A549 (cell line): Measurements from ENCODE around the gene PLEKHA6.

Experiments used
- CHD2 ChIP-seq: fragments of 150-350 bp; IDR thresholded peaks from 2 replicates; pipeline ENCODE4 v1.6.1; 2014; ENCODE audit warnings: low read length; ENCODE audit not compliant: partially characterized antibody
- CHD4 ChIP-seq: fragments of 200-600 bp; sonication (generic); IDR thresholded peaks from 2 replicates; pipeline ENCODE4 v1.6.1; 2016; ENCODE audit warnings: antibody characterized with exemption, mild to moderate bottlenecking, borderline replicate concordance
- ESRRA ChIP-seq: fragments of 150-350 bp; IDR thresholded peaks from 2 replicates; pipeline ENCODE4 v1.6.1; 2014; ENCODE audit warnings: mild to moderate bottlenecking, low read length, borderline replicate concordance
- HMGXB4 ChIP-seq: fragments of 250-450 bp; sonication (Bioruptor Pico); IDR thresholded peaks from 2 replicates; pipeline ENCODE4 v1.5.0; 2021; ENCODE audit warnings: mild to moderate bottlenecking, moderate library complexity, borderline replicate concordance
- MAZ ChIP-seq: fragments of 150-350 bp; IDR thresholded peaks from 2 replicates; pipeline ENCODE4 v1.6.1; 2014; ENCODE audit warnings: antibody characterized with exemption, low read depth, low read length, borderline replicate concordance
- MYC ChIP-seq: IDR thresholded peaks from 2 replicates; pipeline ENCODE4 v1.6.1; 2012; ENCODE audit warnings: mild to moderate bottlenecking, inconsistent platforms, low read length, improper control_type of control experiment, borderline replicate concordance
- POLR2AphosphoS2 ChIP-seq: conservative IDR thresholded peaks from 2 replicates; pipeline ENCODE4 v1.6.1; 2012; ENCODE audit warnings: low read length, improper control_type of control experiment, inconsistent platforms
- SREBF2 ChIP-seq: fragments of 450-650 bp; IDR thresholded peaks from 2 replicates; pipeline ENCODE4 v1.6.1; 2014; ENCODE audit warnings: mild to moderate bottlenecking, moderate library complexity
- USF2 ChIP-seq: fragments of 450-650 bp; IDR thresholded peaks from 2 replicates; pipeline ENCODE4 v1.6.1; 2014; ENCODE audit warnings: antibody characterized with exemption
- TF ChIP-seq, protein P1 (sequence below): fragments of >200 bp; sonication (Bioruptor Twin); formaldehyde crosslinking; IDR thresholded peaks from 3 replicates; pipeline ENCODE4 v1.5.1; 2016

DNA sequence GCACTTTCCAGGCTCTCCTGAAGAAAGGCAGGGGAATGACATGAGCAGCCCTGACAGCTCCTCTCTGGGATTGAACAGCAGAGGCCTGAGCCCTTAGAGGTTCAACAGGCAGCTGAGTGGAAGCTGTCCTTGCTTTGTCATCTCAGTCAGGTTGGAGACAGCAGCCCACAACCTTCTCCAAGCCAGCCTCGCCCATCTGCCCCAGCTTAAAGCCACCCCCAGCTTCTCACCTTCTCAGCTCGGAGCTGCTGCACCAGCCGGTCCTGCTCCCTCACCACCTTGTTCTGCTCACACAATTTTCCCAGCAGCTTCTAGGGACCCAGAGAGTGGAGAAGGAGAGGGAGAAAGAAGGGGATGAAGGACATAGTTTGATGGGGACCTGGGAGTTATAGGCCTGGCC, 110.8 kb downstream of the PLEKHA6 start:
- TF ChIP-seq, protein P1, sequence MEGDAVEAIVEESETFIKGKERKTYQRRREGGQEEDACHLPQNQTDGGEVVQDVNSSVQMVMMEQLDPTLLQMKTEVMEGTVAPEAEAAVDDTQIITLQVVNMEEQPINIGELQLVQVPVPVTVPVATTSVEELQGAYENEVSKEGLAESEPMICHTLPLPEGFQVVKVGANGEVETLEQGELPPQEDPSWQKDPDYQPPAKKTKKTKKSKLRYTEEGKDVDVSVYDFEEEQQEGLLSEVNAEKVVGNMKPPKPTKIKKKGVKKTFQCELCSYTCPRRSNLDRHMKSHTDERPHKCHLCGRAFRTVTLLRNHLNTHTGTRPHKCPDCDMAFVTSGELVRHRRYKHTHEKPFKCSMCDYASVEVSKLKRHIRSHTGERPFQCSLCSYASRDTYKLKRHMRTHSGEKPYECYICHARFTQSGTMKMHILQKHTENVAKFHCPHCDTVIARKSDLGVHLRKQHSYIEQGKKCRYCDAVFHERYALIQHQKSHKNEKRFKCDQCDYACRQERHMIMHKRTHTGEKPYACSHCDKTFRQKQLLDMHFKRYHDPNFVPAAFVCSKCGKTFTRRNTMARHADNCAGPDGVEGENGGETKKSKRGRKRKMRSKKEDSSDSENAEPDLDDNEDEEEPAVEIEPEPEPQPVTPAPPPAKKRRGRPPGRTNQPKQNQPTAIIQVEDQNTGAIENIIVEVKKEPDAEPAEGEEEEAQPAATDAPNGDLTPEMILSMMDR, result no peak
- TF ChIP-seq CHD4 (no peak), HMGXB4 (CRISPR knock-in tag) (no peak), MAZ (no peak), POLR2AphosphoS2 (no peak), USF2 (no peak), ESRRA (no peak), SREBF2 (no peak), CHD2 (no peak), MYC (no peak)
